Mammary epithelial cell (primary cell): ENCODE measurements around the gene CSMD2.

Experiments used
- EZH2 ChIP-seq: IDR thresholded peaks from 2 replicates; pipeline ENCODE4 v1.6.1; 2012; ENCODE audit warnings: low read length, inconsistent platforms, borderline replicate concordance
- TF ChIP-seq, protein P1 (sequence below), 2 donors: IDR thresholded peaks in 1 of 2; conservative IDR thresholded peaks in 1 of 2; 2 replicates each; pipeline ENCODE4 v1.5.1; 2011 to 2012; ENCODE audit warnings: inconsistent platforms in 2 of 2, low read length in 2 of 2, mild to moderate bottlenecking in 2 of 2, control low read depth in 1 of 2, low read depth in 1 of 2; ENCODE audit not compliant: insufficient read depth in 1 of 2; ENCODE audit errors: extremely low read depth in 1 of 2

DNA sequence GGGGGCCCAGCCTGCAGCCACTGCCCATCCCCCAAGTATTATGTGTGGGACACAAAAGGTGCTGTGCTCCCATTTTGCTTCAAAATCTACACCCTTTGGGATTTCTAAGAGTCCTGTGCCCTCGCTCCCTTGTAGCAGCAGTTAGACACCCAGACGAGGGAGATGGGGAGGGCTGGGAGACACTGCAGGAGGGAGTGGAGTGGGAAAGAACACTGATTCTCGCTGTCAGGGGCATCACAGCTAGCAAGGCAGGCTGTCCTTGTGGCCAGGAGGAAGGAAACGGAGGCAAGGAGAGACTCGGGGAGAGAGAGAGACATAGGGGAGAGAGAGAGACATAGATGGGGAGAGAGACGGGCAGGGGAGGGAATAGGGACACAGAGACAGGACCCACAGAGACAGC lies 38.5 kb downstream of the CSMD2 start:
- TF ChIP-seq, protein P1, sequence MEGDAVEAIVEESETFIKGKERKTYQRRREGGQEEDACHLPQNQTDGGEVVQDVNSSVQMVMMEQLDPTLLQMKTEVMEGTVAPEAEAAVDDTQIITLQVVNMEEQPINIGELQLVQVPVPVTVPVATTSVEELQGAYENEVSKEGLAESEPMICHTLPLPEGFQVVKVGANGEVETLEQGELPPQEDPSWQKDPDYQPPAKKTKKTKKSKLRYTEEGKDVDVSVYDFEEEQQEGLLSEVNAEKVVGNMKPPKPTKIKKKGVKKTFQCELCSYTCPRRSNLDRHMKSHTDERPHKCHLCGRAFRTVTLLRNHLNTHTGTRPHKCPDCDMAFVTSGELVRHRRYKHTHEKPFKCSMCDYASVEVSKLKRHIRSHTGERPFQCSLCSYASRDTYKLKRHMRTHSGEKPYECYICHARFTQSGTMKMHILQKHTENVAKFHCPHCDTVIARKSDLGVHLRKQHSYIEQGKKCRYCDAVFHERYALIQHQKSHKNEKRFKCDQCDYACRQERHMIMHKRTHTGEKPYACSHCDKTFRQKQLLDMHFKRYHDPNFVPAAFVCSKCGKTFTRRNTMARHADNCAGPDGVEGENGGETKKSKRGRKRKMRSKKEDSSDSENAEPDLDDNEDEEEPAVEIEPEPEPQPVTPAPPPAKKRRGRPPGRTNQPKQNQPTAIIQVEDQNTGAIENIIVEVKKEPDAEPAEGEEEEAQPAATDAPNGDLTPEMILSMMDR (conservative IDR thresholded peaks at IDR 0.05 in 1 of 2, IDR thresholded peaks at IDR 0.05 in 1 of 2; ENCODE audit: extremely low read depth in 1 of 2, insufficient read depth in 1 of 2, low read depth in 1 of 2, low read length in 2 of 2) = no peak
- no peak for TF ChIP-seq EZH2
